K562 (cell line): Measurements from ENCODE around the gene S100A7A. TPM values are rescaled to one million over a fixed set of nuclear protein-coding genes. Genes with fewer than 3 reads are reported as not detected.

Source experiments
- ARID4B ChIP-seq: sonication (generic); formaldehyde crosslinking; IDR thresholded peaks from 2 replicates; pipeline ENCODE4 v1.8.0; 2022; ENCODE audit warnings: mild to moderate bottlenecking, missing genetic modification reagents
- CUX1 ChIP-seq: fragments of 200-800 bp; sonication (Bioruptor generic); IDR thresholded peaks from 2 replicates; pipeline ENCODE4 v1.6.1; 2016; ENCODE audit warnings: missing genetic modification characterization, missing compliant biosample characterization
- E2F3 ChIP-seq: fragments of 250-450 bp; sonication (Bioruptor Pico); IDR thresholded peaks from 2 replicates; pipeline ENCODE4 v1.4.0; 2020; ENCODE audit warnings: mild to moderate bottlenecking
- ILF3 ChIP-seq: fragments of 450-650 bp; IDR thresholded peaks from 2 replicates; pipeline ENCODE4 v1.6.1; 2018; ENCODE audit warnings: antibody characterized with exemption, mild to moderate bottlenecking, moderate library complexity, borderline replicate concordance
- MEF2A ChIP-seq: IDR thresholded peaks from 2 replicates; pipeline ENCODE4 v1.6.1; 2011; ENCODE audit warnings: low read depth, mild to moderate bottlenecking, low read length, moderate library complexity; ENCODE audit not compliant: control insufficient read depth
- MEIS2 ChIP-seq: fragments of 450-650 bp; IDR thresholded peaks from 2 replicates; pipeline ENCODE4 v1.6.1; 2014; ENCODE audit warnings: mild to moderate bottlenecking; ENCODE audit not compliant: partially characterized antibody
- PKNOX1 ChIP-seq: fragments of 450-650 bp; IDR thresholded peaks from 2 replicates; pipeline ENCODE4 v1.6.1; 2016
- RBM34 ChIP-seq: fragments of 200-400 bp; formaldehyde crosslinking; IDR thresholded peaks from 2 replicates; pipeline ENCODE4 v1.6.1; 2018; ENCODE audit warnings: low read length, borderline replicate concordance; ENCODE audit not compliant: insufficient read depth
- TCF15 ChIP-seq: fragments of 250-450 bp; sonication (Bioruptor Pico); IDR thresholded peaks from 2 replicates; pipeline ENCODE4 v1.8.0; 2022; ENCODE audit warnings: moderate library complexity, mild to moderate bottlenecking, inconsistent platforms
- ZBTB1 ChIP-seq: sonication (generic); formaldehyde crosslinking; IDR thresholded peaks from 2 replicates; pipeline ENCODE4 v1.8.1; 2023; ENCODE audit warnings: missing genetic modification reagents, low read depth, mild to moderate bottlenecking, borderline replicate concordance
- ZNF212 ChIP-seq: fragments of 450-650 bp; formaldehyde crosslinking; IDR thresholded peaks from 2 replicates; pipeline ENCODE4 v1.4.0; 2020; ENCODE audit warnings: mild to moderate bottlenecking
- ZNF274 ChIP-seq: IDR thresholded peaks from 2 replicates; pipeline ENCODE4 v1.6.1; 2011; ENCODE audit warnings: low read depth, mild to moderate bottlenecking, low read length, moderate library complexity, borderline replicate concordance
- ZNF511 ChIP-seq: sonication (generic); formaldehyde crosslinking; IDR thresholded peaks from 2 replicates; pipeline ENCODE4 v1.8.0; 2022; ENCODE audit warnings: mild to moderate bottlenecking, missing genetic modification reagents
- ZNF639 ChIP-seq, 2 experiments: fragments of 200-800 bp in 1 of 2; sonication (Bioruptor generic) in 1 of 2; sonication (generic) in 1 of 2; formaldehyde crosslinking in 1 of 2; IDR thresholded peaks in 1 of 2; conservative IDR thresholded peaks in 1 of 2; 2 replicates each; pipeline versions ENCODE4 v1.5.0 to v1.6.1; 2016 to 2020; ENCODE audit warnings: missing compliant biosample characterization in 1 of 2, missing genetic modification characterization in 1 of 2, missing genetic modification reagents in 1 of 2
- polyA plus RNA-seq, 8 experiments: library from polyadenylated mRNA; depleted of rRNA in 4 of 8; stranded (reverse) in 5 of 8; unstranded in 3 of 8; fragments of >200 nt; fragmentation: Nextera tagmentation in 2 of 8; fragmentation: Illumina TruSeq in 1 of 8; extraction: Ambion mirVana in 2 of 8; extraction: Trizol in 1 of 8; gene quantifications; 2 replicates each; pipeline versions ENCODE4 v1.2.1 to v1.2.3, GENCODE V29; 2011 to 2014; ENCODE audit warnings: inconsistent platforms in 1 of 8, missing spikeins in 1 of 8
- total RNA-seq, 7 experiments: library from RNA; depleted of rRNA in 6 of 7; stranded (reverse); fragments of >200 nt in 6 of 7; fragmentation: Illumina TruSeq in 2 of 7; extraction: Trizol in 2 of 7; gene quantifications; 2 replicates each; pipeline versions ENCODE4 v1.2.1 to v1.2.3, GENCODE V29; 2011 to 2021; ENCODE audit warnings: low replicate concordance in 1 of 7

The S100A7A gene
- total and polyA plus RNA-seq, 9 of the 15 experiments (the other 6 are each of a cell fraction or from before 2014, with no cell fraction given) = not detected

GRCh38 chr1:153404768-153405167, 11.6 kb upstream of the S100A7A start (continued):
- TF ChIP-seq ZNF639 (CRISPR knock-in tag; conservative IDR thresholded peaks at IDR 0.05 in 1 of 2, IDR thresholded peaks at IDR 0.05 in 1 of 2) (no peak), ILF3 (no peak), E2F3 (0 out of 2 replicates have a peak, but pooled peaks have one; percentile 38), ZNF511 (peak; percentile 95), TCF15 (CRISPR knock-in tag) (no peak), RBM34 (no peak), ZNF212 (CRISPR knock-in tag) (no peak), ZNF274 (no peak), CUX1 (no peak), MEIS2 (no peak), ZBTB1 (CRISPR knock-in tag) (0 out of 2 replicates have a peak, but pooled peaks have one; percentile 76), MEF2A (no peak), ARID4B (CRISPR knock-in tag) (no peak), PKNOX1 (no peak)
